Keratinocyte (primary cell): ENCODE data around the gene STX12.

Experiments
- CTCF ChIP-seq, 3 experiments: IDR thresholded peaks in 1 of 3; conservative IDR thresholded peaks in 1 of 3; optimal IDR thresholded peaks in 1 of 3; 2 replicates in 2 of 3; 3 replicates in 1 of 3; pipeline versions ENCODE3 to v1.5.1; 2011; ENCODE audit warnings: low read length in 3 of 3, mild to moderate bottlenecking in 3 of 3, moderate library complexity in 2 of 3, control low read depth in 1 of 3, inconsistent platforms in 1 of 3; ENCODE audit not compliant: insufficient read depth in 2 of 3; ENCODE audit errors: extremely low read depth in 1 of 3
- EZH2 ChIP-seq: IDR thresholded peaks from one replicate; pipeline ENCODE4 v1.6.1; 2012; ENCODE audit warnings: inconsistent platforms, mild to moderate bottlenecking, low read length, moderate library complexity

DNA sequence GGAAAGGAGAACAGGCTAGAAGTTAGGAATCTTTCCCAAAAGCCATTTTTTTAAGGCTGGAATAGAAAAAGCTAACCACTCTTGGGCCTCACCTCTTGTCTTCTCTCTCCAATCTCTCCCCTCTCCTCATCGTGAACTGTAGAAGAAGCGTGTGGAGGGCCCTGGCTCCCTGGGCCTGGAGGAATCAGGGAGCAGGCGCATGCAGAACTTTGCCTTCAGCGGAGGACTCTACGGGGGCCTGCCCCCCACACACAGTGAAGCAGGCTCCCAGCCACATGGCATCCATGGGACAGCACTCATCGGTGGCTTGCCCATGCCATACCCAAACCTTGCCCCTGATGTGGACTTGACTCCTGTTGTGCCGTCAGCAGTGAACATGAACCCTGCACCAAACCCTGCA, 76.9 kb downstream of the STX12 start:
- no peak for TF ChIP-seq CTCF (optimal IDR thresholded peaks at IDR 0.05 in 1 of 3, IDR thresholded peaks at IDR 0.05 in 1 of 3, conservative IDR thresholded peaks at IDR 0.05 in 1 of 3; ENCODE audit: extremely low read depth in 1 of 3, insufficient read depth in 2 of 3, low read length in 3 of 3)
- TF ChIP-seq EZH2: no peak
